ENCODE data around the gene LTBP3. TPM values are rescaled to one million over a fixed set of nuclear protein-coding genes. Genes with fewer than 3 reads are reported as not detected.

Gene LTBP3
- total and polyA plus RNA-seq, 9 of the 15 experiments (the other 6 are each of a cell fraction or from before 2014, with no cell fraction given): 0.06 to 20.5 (median 4.8) TPM

- TF ChIP-seq DEAF1 (CRISPR knock-in tag; IDR thresholded peaks at IDR 0.05): peak; percentile 81
- TF ChIP-seq, protein P1, sequence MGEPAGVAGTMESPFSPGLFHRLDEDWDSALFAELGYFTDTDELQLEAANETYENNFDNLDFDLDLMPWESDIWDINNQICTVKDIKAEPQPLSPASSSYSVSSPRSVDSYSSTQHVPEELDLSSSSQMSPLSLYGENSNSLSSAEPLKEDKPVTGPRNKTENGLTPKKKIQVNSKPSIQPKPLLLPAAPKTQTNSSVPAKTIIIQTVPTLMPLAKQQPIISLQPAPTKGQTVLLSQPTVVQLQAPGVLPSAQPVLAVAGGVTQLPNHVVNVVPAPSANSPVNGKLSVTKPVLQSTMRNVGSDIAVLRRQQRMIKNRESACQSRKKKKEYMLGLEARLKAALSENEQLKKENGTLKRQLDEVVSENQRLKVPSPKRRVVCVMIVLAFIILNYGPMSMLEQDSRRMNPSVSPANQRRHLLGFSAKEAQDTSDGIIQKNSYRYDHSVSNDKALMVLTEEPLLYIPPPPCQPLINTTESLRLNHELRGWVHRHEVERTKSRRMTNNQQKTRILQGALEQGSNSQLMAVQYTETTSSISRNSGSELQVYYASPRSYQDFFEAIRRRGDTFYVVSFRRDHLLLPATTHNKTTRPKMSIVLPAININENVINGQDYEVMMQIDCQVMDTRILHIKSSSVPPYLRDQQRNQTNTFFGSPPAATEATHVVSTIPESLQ (CRISPR knock-in tag; IDR thresholded peaks at IDR 0.05): 0 out of 2 replicates have a peak, but pooled peaks have one; percentile 64
- 0 out of 2 replicates have a peak, but pooled peaks have one; percentile 37 for TF ChIP-seq JUND (IDR thresholded peaks at IDR 0.05; ENCODE audit: borderline replicate concordance, low read depth, low read length)
- no peak for TF ChIP-seq JUND (tag; IDR thresholded peaks at IDR 0.05; ENCODE audit: borderline replicate concordance, low read depth, low read length)
- TF ChIP-seq, protein P2, sequence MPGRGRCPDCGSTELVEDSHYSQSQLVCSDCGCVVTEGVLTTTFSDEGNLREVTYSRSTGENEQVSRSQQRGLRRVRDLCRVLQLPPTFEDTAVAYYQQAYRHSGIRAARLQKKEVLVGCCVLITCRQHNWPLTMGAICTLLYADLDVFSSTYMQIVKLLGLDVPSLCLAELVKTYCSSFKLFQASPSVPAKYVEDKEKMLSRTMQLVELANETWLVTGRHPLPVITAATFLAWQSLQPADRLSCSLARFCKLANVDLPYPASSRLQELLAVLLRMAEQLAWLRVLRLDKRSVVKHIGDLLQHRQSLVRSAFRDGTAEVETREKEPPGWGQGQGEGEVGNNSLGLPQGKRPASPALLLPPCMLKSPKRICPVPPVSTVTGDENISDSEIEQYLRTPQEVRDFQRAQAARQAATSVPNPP (IDR thresholded peaks at IDR 0.05; ENCODE audit: borderline replicate concordance, insufficient read depth, insufficient read length): no peak
- peak; percentile 91 for TF ChIP-seq TOE1 (IDR thresholded peaks at IDR 0.05; ENCODE audit: borderline replicate concordance)
- TF ChIP-seq TOE1 (CRISPR knock-in tag; IDR thresholded peaks at IDR 0.05; ENCODE audit: borderline replicate concordance, low read depth): 0 out of 2 replicates have a peak, but pooled peaks have one; percentile 23
- TF ChIP-seq ZFP36 (IDR thresholded peaks at IDR 0.05; ENCODE audit: low read depth, low read length, partially characterized antibody): no peak
- peak; percentile 8; the same call in 1 of the 2 replicates for TF ChIP-seq CREM (IDR thresholded peaks at IDR 0.05; ENCODE audit: low read depth)
- TF ChIP-seq GTF2E2 (tag; IDR thresholded peaks at IDR 0.05): no peak
- peak; percentile 20; the same call in 1 of the 2 replicates for TF ChIP-seq FOXK1 (CRISPR knock-in tag; IDR thresholded peaks at IDR 0.05; ENCODE audit: borderline replicate concordance)
- TF ChIP-seq CHD4 (IDR thresholded peaks at IDR 0.05; ENCODE audit: insufficient read depth, insufficient replicate concordance, low read depth, low read length, poor library complexity, severe bottlenecking): no peak
- TF ChIP-seq, protein P3, sequence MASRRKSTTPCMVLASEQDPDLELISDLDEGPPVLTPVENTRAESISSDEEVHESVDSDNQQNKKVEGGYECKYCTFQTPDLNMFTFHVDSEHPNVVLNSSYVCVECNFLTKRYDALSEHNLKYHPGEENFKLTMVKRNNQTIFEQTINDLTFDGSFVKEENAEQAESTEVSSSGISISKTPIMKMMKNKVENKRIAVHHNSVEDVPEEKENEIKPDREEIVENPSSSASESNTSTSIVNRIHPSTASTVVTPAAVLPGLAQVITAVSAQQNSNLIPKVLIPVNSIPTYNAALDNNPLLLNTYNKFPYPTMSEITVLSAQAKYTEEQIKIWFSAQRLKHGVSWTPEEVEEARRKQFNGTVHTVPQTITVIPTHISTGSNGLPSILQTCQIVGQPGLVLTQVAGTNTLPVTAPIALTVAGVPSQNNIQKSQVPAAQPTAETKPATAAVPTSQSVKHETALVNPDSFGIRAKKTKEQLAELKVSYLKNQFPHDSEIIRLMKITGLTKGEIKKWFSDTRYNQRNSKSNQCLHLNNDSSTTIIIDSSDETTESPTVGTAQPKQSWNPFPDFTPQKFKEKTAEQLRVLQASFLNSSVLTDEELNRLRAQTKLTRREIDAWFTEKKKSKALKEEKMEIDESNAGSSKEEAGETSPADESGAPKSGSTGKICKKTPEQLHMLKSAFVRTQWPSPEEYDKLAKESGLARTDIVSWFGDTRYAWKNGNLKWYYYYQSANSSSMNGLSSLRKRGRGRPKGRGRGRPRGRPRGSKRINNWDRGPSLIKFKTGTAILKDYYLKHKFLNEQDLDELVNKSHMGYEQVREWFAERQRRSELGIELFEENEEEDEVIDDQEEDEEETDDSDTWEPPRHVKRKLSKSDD (conservative IDR thresholded peaks at IDR 0.05; ENCODE audit: low read length): peak; percentile 21
- peak; percentile 97 for TF ChIP-seq ZNF445 (CRISPR knock-in tag; IDR thresholded peaks at IDR 0.05; ENCODE audit: low read depth)
- peak; percentile 41; the same call in 1 of the 2 replicates for TF ChIP-seq NR2C1 (IDR thresholded peaks at IDR 0.05)
- TF ChIP-seq NR2C1 (tag; IDR thresholded peaks at IDR 0.05): peak; percentile 30; the same call in 1 of the 2 replicates
- no peak for TF ChIP-seq ZNF277 (CRISPR knock-in tag; IDR thresholded peaks at IDR 0.05; ENCODE audit: borderline replicate concordance)
Measured at GRCh38 chr11:65506772-65507505, 51.2 kb downstream of the LTBP3 start (continued).
